ENCODE measurements around the gene FCRL4.

- TF ChIP-seq POLR2AphosphoS5 (IDR thresholded peaks at IDR 0.05) (no peak), POLR2A (IDR thresholded peaks at IDR 0.05) (no peak)
- TF ChIP-seq, protein P1, sequence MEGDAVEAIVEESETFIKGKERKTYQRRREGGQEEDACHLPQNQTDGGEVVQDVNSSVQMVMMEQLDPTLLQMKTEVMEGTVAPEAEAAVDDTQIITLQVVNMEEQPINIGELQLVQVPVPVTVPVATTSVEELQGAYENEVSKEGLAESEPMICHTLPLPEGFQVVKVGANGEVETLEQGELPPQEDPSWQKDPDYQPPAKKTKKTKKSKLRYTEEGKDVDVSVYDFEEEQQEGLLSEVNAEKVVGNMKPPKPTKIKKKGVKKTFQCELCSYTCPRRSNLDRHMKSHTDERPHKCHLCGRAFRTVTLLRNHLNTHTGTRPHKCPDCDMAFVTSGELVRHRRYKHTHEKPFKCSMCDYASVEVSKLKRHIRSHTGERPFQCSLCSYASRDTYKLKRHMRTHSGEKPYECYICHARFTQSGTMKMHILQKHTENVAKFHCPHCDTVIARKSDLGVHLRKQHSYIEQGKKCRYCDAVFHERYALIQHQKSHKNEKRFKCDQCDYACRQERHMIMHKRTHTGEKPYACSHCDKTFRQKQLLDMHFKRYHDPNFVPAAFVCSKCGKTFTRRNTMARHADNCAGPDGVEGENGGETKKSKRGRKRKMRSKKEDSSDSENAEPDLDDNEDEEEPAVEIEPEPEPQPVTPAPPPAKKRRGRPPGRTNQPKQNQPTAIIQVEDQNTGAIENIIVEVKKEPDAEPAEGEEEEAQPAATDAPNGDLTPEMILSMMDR (IDR thresholded peaks at IDR 0.05), result no peak
Measured at GRCh38 chr1:157595356-157595755, 2.5 kb downstream of the FCRL4 start.

Measured in sigmoid colon (tissue), 4 donors.